HG02840 (cell line): ENCODE data around the gene PCGF5.
"Not testable (repeated sequence)": the region's sequence is repeated elsewhere in the genome, so short reads cannot be mapped to it uniquely, and the experiment has no call there.

ENCODE experiments used
- ATAC-seq: cut with Tn5 transposase; IDR thresholded peaks from one replicate; pipeline ENCODE4 v1.9.1; 2021; ENCODE audit warnings: mild to moderate bottlenecking, moderate library complexity, moderate number of reproducible peaks; ENCODE audit not compliant: unreplicated experiment, low FRiP score

Gene PCGF5

GRCh38 chr10:91208642-91209041 is 11.8 kb upstream of the PCGF5 start:
- ATAC-seq = no peak

- no peak for ATAC-seq
Measured at GRCh38 chr10:91210014-91210413, 10.4 kb upstream of the PCGF5 start.

GRCh38 chr10:91210435-91210834 is 10.0 kb upstream of the PCGF5 start:
- peak; percentile 82 for ATAC-seq

GRCh38 chr10:91211675-91212074 is 8.8 kb upstream of the PCGF5 start:
- ATAC-seq = no peak

- no peak for ATAC-seq
Measured at GRCh38 chr10:91214911-91215310, 5.6 kb upstream of the PCGF5 start.

GRCh38 chr10:91215384-91215783 is 5.1 kb upstream of the PCGF5 start:
- no peak for ATAC-seq

GRCh38 chr10:91219371-91220193 is 881 bp upstream of the PCGF5 start:
- no peak for ATAC-seq

- ATAC-seq = peak; percentile 32
Measured at GRCh38 chr10:91220954-91221675, 652 bp downstream of the PCGF5 start.

- no peak for ATAC-seq
Measured at GRCh38 chr10:91226093-91226492, 5.6 kb downstream of the PCGF5 start.

- no peak for ATAC-seq
Measured at GRCh38 chr10:91227576-91227975, 7.1 kb downstream of the PCGF5 start.

GRCh38 chr10:91229683-91230082 is 9.2 kb downstream of the PCGF5 start:
- no peak for ATAC-seq

- ATAC-seq = no peak
Measured at GRCh38 chr10:91238191-91238590, 17.7 kb downstream of the PCGF5 start.

- no peak for ATAC-seq
Measured at GRCh38 chr10:91239789-91240188, 19.3 kb downstream of the PCGF5 start.

- no peak for ATAC-seq
Measured at GRCh38 chr10:91242940-91243339, 22.5 kb downstream of the PCGF5 start.

GRCh38 chr10:91247360-91248111 is 27.1 kb downstream of the PCGF5 start:
- no peak for ATAC-seq

- no peak for ATAC-seq
Measured at GRCh38 chr10:91249700-91250099, 29.2 kb downstream of the PCGF5 start.

- ATAC-seq = no peak
Measured at GRCh38 chr10:91250341-91250740, 29.9 kb downstream of the PCGF5 start.

- no peak for ATAC-seq
Measured at GRCh38 chr10:91251430-91252056, 31.1 kb downstream of the PCGF5 start.

- no peak for ATAC-seq
Measured at GRCh38 chr10:91253300-91253699, 32.8 kb downstream of the PCGF5 start.

- ATAC-seq = no peak
Measured at GRCh38 chr10:91257310-91257709, 36.8 kb downstream of the PCGF5 start.

GRCh38 chr10:91260417-91260816 is 40.0 kb downstream of the PCGF5 start:
- not testable (repeated sequence) for ATAC-seq
